ENCODE measurements around the gene GP2.

GRCh38 chr16:20332411-20332810 is 5.1 kb upstream of the GP2 start:
- TF ChIP-seq CTCF (IDR thresholded peaks at IDR 0.05) (no peak), POLR2A (IDR thresholded peaks at IDR 0.05) (no peak)
